GM21360 (cell line): ENCODE results near the gene MAGEL2.
"Not testable (repeated sequence)": the region's sequence is repeated elsewhere in the genome, so short reads cannot be mapped to it uniquely, and the experiment has no call there.

ENCODE experiments used
- ATAC-seq: cut with Tn5 transposase; IDR thresholded peaks from one replicate; pipeline ENCODE4 v1.9.1; 2021; ENCODE audit warnings: mild to moderate bottlenecking, moderate library complexity; ENCODE audit not compliant: unreplicated experiment

Gene MAGEL2

GRCh38 chr15:23616536-23616935, 31.1 kb downstream of the MAGEL2 start:
- ATAC-seq, result no peak

DNA sequence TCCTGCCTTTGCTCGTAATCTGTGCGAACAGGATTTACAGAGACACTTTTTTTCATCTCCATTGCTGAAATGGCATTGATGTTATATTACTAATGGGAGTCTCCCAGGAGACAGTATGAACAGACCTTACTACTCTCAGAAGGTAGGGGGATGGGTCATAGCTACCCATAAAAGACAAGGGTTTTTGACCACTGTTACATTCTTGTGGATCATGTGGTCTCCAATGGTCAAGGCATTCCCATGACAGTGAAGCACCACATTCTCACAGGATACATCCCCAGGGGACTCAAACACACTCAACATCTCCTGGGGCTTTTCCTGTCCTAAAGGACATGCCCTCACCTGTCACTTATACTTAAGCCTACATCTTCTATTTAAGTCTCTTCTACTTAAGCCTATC, 41.4 kb downstream of the MAGEL2 start:
- ATAC-seq, result no peak

GRCh38 chr15:23602124-23602523, 45.5 kb downstream of the MAGEL2 start:
- no peak for ATAC-seq

DNA sequence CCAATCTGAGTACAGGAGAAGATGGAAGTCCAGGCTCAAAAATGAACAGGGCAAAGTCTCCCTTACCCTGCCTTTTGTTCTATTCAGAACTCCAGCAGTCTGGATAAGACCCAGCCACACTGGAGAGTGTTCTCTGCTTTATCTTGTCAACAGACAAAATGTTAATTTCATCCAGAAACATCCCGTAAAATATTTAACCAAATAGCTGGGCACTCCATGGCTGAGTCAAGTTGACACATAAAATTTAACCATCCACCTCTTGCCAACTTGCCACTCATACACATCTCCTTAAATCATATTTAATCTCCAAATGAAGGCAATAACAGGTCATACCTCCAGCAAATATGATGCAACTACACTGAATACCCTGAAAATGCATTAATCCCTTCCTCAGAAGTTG, 48.6 kb downstream of the MAGEL2 start:
- ATAC-seq, result no peak

DNA sequence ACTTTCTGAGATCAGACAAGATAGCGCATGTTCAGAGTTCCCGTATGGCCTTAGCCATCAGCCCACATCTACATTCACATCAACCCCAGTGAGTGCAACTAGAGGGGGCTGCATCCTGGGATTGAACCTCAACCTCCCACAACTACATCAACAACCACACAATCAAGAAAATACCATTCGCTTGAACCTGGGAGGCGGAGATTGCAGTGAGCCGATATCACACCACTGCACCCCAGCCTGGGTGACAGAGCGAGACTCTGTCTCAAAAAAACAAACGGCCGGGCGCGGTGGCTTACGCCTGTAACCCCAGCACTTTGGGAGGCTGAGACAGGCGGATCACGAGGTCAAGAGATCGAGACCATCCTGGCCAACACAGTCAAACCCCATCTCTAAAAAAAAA, 50.4 kb downstream of the MAGEL2 start:
- ATAC-seq, result not testable (repeated sequence)

DNA sequence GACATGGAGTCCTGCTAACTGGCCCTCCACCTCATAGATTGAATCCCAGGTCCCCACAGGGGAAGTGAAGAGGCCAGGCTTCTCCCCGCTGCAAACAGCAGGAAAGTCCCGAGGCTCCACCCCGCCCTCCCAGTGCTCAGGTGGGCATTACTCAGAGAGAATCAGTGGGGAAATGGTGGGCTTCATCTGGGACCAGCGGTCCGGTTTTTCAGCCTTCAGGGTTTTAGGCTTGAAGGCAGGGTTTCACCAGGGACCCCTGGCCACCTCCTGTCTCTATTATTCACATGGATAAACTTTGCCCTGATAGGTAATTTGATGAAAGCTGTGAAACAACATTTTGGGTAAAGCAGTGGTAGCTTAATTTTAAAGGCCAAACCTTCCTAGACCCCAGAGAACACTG, 50.9 kb downstream of the MAGEL2 start:
- no peak for ATAC-seq

DNA sequence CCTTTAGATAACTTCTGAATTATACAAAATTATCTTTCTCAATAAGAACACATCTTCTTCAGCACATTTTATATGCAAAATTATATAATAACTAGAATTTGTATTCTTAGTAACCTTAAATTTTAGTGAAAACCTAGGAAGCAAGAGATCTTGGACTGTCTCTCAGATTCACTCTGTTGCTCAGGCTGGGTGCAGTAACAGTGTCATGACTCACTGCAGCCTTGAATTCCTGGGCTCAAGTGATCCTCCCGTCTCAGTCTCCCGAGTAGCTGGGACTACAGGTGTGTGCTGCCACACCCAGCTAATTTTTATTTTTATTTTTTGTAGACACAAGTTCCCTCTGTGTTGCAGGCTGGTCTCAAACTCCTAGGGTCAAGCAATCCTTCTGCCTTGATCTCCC, 52.3 kb downstream of the MAGEL2 start:
- no peak for ATAC-seq

DNA sequence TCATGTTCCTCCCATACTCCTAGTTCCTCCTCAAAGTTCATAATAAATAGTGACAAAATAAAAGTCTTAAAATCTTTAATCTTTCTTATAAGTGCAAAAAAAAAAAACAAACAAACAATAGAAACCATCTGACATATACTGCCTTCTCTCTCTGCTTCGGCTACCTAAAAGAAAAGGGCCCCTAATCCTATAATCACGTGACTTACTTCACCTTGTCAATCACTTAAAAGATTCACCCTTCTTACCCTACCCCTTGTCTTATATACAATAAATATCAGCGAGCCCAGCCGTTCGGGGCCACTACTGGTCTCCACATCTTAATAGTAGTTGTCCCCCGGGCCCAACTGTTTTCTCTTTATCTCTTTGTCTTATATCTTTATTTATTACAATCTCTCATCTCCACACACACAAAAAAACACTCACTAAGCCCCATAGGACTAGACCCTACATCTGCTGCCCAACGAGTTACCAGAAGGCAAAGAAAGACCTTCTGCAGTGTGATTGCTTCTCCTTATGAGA, 53.4 kb downstream of the MAGEL2 start:
- ATAC-seq, result no peak
